COLO829 (cell line): Measurements from ENCODE around the gene BACE2.
"Not testable (repeated sequence)": the region's sequence is repeated elsewhere in the genome, so short reads cannot be mapped to it uniquely, and the experiment has no call there.

Source experiments
- DNase-seq: peaks from one replicate; pipeline ENCODE4 v3.0.0; 2012; ENCODE audit warnings: low spot score

The BACE2 gene

GRCh38 chr21:41215856-41216408 is 48.0 kb downstream of the BACE2 start:
- no peak for DNase-seq

GRCh38 chr21:41216486-41216885 is 48.5 kb downstream of the BACE2 start:
- DNase-seq: no peak

GRCh38 chr21:41217671-41218385 is 49.9 kb downstream of the BACE2 start:
- DNase-seq: peak; percentile 77

GRCh38 chr21:41219498-41220207 is 51.7 kb downstream of the BACE2 start:
- DNase-seq: no peak

DNA sequence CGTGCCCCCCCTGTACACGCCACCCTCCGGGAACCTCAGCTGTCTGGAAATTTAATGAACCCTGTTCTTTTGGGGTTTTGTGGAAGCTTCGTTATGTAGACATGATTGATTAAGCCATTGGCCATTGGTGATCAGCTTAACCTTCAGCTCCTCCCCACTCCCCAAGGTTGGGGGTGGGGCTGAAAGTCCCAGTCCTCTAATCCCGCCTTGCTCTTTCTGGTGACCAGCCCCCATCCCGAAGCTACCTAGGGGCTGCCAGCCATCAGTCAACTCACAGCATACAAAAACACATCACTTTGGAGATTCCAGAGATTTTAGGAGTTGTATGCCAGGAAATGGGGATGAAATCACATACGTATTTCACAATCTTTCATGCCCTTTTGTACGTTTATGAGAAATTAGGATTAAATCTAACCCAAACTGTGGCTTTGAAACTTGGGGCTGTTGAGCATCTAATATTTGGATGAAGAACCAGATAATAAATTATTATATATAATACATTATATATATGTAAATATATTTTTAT is 52.3 kb downstream of the BACE2 start:
- DNase-seq: no peak

- no peak for DNase-seq
Observed at GRCh38 chr21:41222247-41223068, 54.5 kb downstream of the BACE2 start.

DNA sequence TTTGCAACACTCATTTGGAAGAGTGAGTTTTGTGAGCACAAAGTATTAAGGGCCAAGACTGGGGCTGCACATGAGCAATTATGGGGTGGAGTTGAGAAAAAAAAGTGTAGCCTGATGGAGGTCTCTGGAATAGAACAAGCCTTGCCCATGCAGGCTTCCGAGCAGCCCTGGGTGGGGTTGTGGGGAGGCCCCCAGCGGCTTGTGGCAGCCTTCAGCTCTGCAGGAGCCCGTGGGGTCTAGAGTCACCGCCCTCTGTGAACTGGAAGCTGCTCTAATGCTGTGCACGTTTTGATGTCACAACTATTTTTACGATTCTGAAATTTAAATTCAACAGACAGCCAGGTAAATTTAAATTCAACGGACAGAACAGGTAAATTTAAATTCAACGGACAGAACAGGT is 58.9 kb downstream of the BACE2 start:
- DNase-seq: no peak

DNA sequence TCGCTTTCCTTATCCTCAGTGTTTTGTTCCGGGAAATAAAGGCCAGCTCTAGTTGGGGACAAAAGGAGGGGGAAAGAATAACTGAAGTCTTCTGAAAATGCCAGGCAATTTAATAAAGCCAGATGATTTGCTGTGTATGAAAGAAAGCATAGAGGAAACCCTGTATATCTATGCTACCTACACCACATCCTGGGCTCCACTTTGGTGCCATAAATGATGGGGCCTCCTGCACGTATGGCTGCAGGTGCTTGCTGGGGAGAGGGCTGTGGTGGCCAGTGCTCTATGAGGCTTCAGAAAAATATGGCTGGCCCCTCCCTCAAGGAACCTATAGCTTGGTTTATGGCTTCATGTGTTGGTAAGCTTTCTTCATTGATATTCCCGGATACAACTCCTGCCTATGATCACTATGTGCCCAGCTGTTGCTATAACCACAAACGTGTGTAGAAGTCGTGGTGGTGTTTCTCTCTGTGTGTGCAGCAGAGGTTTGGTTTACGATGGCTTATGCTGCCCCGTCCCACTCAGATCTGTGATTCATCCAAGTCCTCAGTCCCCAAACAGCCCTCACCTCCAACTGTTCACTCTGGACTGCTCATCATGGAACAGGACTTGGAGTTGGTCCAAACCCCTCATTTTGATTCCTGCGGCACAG is 59.5 kb downstream of the BACE2 start:
- no peak for DNase-seq

GRCh38 chr21:41228006-41228370 is 60.0 kb downstream of the BACE2 start:
- no peak for DNase-seq

DNA sequence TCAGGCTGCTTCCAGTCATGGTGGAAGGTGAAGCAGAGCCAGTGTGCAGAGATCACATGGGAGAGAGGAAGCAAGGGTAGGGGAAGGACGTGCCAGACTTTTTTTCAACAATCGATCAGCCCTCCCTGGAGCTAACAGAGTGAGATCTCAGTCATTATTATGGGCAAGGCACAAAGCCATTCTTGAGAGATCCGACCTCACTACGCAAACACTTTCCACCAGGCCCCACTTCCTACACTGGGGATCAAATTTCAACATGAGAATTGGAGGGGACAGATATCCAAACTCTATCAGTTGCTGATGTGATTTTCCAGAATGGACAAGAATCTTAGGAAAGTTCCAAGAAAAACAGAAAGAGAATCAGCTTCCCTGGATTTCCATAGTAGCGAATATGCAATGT is 60.5 kb downstream of the BACE2 start:
- DNase-seq: no peak

- DNase-seq: no peak
Observed at GRCh38 chr21:41228958-41229357, 61.0 kb downstream of the BACE2 start.

- DNase-seq: no peak
Observed at GRCh38 chr21:41229509-41230248, 61.7 kb downstream of the BACE2 start.

GRCh38 chr21:41230497-41230896 is 62.5 kb downstream of the BACE2 start:
- no peak for DNase-seq

DNA sequence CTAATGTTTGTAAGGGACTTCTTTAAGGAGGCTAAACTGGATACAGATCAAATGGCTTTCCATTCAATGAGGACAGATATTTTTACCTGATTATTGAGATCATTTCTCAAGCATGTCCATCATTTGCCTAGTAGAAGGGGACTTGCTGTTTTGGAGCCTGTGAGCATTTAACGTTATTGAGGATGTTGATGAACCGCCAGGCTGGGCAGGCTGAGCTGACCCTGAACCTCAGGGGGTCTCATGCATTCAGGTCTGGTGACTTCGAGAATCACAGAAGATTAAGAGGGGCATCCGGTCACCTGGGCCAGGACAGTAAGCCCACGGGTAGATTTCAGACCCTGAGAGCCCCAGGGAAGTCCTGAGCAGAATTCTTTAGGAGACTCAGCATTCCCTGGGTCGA is 63.1 kb downstream of the BACE2 start:
- no peak for DNase-seq

GRCh38 chr21:41232013-41232412 is 64.1 kb downstream of the BACE2 start:
- no peak for DNase-seq

GRCh38 chr21:41233916-41234315 is 66.0 kb downstream of the BACE2 start:
- no peak for DNase-seq

GRCh38 chr21:41234569-41234968 is 66.6 kb downstream of the BACE2 start:
- no peak for DNase-seq

DNA sequence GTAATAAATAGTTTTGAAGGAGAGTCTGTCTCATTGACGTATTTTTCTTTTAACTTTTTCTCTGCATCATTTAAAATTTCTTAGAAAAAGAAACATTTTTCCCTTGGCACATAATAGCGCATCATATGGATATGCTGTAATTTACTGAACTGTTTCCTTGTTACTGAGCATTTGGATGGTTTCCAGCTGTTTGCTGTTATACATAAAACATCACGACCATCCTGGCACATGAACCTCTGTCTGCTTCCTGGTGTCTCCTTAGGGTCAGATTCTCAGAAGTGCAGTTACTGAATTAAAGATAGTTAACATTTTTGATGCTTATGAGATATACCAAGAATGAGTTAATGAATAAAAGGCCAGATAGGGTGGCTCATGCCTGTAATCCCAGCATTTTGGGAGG is 67.2 kb downstream of the BACE2 start:
- DNase-seq: no peak

DNA sequence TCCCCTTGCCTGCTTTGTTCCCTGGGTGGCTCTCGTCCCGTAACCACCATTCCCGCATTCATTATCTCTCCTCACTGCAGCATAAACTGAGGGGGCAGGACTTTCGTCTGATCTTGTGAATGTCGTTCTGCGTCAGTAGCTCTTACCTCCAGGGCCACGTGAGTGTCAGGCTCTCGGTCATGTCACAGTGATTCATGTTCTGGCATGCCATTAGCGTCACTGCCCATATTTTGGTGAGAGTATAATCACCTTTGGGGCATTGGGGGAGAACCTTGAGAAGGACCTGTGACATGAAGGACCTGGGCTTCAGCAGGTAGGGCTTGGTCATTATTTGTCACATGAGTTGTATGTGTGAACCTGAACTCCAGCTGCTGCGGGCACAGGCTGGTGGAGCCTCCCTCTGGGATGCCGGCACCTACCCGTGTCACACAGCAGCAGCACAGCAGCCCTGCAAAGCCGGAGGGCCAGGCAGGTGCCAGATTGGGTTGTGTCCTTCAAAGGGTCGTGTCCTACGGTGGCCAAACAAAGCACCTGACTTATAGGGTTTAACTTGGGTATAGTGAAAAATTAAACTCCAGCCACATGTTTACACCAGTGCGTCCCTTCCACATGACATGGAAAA is 68.5 kb downstream of the BACE2 start:
- DNase-seq: no peak

GRCh38 chr21:41238081-41238796 is 70.3 kb downstream of the BACE2 start:
- not testable (repeated sequence) for DNase-seq
